Fibroblast of lung (primary cell): ENCODE data around the gene ZNF296.

ENCODE experiments used
- EZH2 ChIP-seq: IDR thresholded peaks from 2 replicates; pipeline ENCODE4 v1.5.1; 2012; ENCODE audit warnings: low read length, control low read depth, mild to moderate bottlenecking; ENCODE audit errors: missing control alignments
- TF ChIP-seq, protein P1 (sequence below), 2 donors: IDR thresholded peaks in 1 of 2; conservative IDR thresholded peaks in 1 of 2; 1 replicate in 1 of 2; 2 replicates in 1 of 2; pipeline ENCODE4 v1.5.1; 2011 to 2012; ENCODE audit warnings: low read length in 2 of 2, control low read depth in 1 of 2, inconsistent platforms in 1 of 2, low read depth in 1 of 2, mild to moderate bottlenecking in 1 of 2

DNA sequence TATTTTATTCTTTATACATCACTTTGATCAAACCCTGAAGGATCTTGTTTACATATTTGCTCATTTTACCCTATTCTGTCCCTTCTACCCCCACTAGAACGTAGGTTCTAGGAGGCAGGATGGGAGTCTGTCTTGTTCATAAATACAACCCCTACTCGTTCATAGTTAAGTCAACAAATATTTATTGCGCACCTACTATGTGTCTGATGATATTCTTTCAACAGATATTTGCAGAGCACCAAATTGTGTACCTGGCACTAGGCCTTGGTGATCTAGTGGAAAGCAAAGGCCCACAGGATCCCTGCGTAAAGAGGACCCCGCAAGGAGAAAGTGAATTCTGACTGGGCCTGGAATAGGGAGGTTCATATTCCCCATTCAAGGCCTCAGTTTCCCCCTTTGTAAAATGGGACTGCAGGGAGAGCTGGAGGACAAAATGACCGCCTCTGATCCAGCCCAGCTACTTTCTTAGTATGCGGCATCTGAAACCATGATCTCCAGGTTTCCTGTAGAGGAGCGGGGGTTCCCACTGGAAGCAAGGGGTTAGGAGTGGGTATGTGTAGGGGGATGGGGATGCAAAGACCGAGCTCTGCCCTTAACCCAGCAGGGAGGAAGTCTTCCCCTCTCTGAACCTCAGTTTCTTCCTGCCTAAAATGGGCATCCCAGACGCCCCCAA, 2.2 kb upstream of the ZNF296 start:
- TF ChIP-seq, protein P1, sequence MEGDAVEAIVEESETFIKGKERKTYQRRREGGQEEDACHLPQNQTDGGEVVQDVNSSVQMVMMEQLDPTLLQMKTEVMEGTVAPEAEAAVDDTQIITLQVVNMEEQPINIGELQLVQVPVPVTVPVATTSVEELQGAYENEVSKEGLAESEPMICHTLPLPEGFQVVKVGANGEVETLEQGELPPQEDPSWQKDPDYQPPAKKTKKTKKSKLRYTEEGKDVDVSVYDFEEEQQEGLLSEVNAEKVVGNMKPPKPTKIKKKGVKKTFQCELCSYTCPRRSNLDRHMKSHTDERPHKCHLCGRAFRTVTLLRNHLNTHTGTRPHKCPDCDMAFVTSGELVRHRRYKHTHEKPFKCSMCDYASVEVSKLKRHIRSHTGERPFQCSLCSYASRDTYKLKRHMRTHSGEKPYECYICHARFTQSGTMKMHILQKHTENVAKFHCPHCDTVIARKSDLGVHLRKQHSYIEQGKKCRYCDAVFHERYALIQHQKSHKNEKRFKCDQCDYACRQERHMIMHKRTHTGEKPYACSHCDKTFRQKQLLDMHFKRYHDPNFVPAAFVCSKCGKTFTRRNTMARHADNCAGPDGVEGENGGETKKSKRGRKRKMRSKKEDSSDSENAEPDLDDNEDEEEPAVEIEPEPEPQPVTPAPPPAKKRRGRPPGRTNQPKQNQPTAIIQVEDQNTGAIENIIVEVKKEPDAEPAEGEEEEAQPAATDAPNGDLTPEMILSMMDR (conservative IDR thresholded peaks at IDR 0.05 in 1 of 2, IDR thresholded peaks at IDR 0.05 in 1 of 2; ENCODE audit: low read depth in 1 of 2, low read length in 2 of 2) = no peak
- no peak for TF ChIP-seq EZH2
